EL (cell line): ENCODE measurements around the gene FGF14.
"Not testable (repeated sequence)": the region's sequence is repeated elsewhere in the genome, so short reads cannot be mapped to it uniquely, and the experiment has no call there.

ENCODE experiments used
- DNase-seq: peaks from one replicate; pipeline ENCODE4 v3.0.0-alpha.2; 2016

FGF14 gene

DNA sequence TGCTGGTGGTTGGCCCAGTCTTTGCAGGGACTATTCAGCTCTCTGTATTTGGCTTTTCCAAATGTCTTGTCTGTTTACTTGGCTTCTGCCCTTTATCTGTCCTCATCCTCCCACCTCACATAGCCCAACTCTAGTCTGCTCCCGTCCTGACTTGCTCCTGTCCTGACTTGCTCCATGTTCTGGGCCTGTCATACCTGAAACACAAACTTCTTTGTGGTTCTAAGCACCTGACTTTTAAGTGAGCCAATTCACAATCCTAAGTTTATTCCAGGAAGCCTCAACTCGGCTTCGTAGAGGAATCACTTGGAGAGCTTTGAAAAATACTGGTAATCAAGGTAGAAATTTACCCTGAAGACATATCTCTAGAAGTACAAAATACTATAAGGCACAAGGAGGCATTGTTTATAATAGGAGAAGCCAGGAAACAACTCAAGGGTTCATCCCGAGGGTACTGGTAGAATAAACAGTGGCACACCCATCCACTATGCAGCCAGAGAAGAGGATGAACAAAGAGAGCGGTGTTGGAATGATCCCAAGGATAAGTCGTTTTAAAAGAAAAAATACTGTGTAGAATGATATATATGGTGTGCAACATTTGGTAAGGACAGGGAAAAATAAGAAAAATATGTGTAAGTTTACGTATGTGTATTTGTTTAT lies 284.5 kb downstream of the FGF14 start:
- no peak for DNase-seq

- DNase-seq, result no peak
These were observed 298.4 kb downstream of the FGF14 start for GRCh38 chr13:102103469-102103868.

DNA sequence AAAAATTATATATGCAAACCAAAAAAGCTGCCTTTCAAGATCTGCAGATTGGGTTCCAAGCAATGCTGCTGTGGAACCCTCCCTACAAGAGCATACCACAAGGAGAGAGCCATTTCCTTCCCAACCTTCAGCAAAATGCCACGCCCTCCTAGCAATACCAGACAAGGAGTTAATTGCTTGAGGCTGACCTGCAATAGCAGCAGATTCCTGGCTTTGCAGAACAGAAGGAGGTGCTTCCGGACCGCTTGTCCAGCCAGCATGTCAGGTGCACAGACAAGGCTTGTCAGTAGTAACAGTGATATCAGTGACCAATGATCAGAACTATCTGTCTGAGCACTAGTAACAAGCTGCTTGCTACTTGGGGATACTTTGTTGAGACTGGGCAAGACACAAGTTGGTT lies 301.6 kb downstream of the FGF14 start:
- DNase-seq, result no peak

DNA sequence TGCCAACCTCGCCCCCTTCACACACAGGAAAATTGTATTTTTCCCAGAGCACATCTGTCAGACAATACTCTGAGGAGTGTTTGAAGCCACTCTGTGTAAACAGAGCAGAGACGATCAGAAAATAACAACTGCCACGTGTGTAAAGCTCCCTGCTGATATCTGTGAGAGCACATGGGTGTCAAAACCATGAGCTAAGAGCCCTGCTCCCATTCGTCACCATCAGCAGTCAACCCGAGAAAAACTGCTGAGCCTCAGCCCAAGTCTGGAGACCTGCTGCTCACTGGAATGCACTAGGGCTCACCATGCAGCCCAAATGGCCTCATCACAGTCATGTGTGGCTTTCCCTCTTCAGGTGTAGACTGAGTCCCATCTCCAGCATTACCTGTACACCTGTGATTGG lies 304.1 kb downstream of the FGF14 start:
- no peak for DNase-seq

- DNase-seq, result not testable (repeated sequence)
These were observed 308.6 kb downstream of the FGF14 start for GRCh38 chr13:102093288-102093687.

- DNase-seq, result peak; percentile 16
These were observed 310.6 kb downstream of the FGF14 start for GRCh38 chr13:102091231-102091630.

DNA sequence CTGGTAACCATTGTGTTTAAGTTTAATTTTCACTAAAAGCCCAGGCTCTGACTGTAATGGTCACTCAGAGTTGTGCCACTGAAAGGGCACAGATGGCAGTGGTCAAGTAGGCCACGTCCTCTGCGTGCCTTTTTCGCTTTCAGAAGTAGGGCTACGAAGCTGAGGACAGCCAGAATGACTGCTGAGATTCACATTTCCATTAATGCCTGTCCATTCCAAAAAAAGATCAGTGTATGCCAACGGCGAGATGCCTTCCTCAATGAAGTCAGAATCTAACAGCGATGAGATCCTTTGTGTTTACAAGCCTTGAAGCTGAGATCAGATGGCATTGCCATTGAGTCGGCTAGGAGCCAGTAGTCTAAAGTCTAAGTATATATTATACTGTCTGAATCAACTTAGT lies 311.3 kb downstream of the FGF14 start:
- DNase-seq, result no peak

DNA sequence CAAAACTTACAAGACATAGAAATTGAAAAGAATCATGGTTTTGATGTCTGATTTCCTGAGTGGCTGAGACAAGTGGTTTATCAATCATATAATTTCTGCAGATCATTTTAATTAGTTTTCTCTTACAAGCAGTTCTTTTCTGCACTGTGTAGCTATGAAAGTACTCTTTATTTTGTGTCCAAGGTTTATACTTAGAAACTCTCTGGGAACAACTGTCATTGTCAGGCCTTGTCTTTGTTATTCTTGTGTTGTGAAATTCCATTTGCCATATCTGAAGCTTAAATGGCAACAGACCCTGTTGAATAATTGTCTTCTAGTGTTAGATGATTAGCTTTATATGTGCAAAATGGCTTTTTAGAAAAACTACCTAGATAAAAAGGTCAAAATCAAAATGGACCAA lies 312.1 kb downstream of the FGF14 start:
- no peak for DNase-seq

DNA sequence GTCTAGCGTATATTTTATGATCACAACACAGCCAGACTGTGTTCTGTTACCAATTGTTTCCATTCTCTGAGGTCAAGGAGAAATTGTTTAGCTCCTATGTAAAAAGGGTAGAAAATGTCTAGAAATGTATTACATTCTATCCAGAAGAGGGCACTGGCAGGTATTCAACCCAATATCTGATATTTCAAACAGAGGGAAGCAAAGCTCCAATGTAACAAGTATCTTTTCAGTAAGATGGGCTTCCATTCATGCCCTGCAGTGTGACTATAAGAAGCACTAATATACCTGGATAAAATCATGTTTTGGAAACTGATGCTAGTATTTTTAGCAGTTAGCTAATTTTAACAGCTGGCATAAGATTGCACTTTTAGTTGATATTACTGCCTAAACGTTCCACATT lies 312.7 kb downstream of the FGF14 start:
- DNase-seq, result no peak

GRCh38 chr13:102073251-102073650 lies 328.6 kb downstream of the FGF14 start:
- no peak for DNase-seq

DNA sequence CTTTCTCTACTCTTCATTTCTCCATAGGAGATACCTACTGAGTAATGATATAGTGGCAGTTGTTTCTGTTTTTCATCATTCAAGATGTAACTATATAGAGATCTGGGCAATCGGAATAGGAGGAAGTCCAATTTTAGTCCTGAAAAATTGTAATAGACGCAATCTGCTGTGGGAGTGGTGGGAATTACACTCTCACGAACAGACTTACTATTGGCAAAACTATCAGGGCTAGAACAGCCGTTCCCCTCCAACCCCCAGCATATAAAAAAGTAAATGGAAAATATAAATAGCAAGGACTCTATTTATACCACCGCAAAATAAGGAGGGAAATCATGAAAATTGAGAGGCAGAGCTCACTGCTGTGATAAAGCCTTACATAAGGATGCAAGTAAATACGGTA lies 330.1 kb downstream of the FGF14 start:
- no peak for DNase-seq

DNA sequence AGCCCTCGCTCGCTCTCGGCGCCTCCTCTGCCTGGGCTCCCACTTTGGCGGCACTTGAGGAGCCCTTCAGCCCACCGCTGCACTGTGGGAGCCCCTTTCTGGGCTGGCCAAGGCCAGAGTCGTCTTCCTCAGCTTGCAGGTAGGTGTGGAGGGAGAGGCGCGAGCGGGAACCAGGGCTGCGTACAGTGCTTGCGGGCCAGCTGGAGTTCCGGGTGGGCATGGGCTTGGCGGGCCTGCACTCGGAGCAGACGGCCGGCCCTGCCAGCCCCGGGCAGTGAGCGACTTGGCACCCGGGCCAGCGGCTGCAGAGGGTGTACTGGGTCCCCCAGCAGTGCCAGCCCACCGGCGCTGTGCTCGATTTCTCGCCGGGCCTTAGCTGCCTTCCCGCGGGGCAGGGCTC lies 333.5 kb downstream of the FGF14 start:
- not testable (repeated sequence) for DNase-seq

DNA sequence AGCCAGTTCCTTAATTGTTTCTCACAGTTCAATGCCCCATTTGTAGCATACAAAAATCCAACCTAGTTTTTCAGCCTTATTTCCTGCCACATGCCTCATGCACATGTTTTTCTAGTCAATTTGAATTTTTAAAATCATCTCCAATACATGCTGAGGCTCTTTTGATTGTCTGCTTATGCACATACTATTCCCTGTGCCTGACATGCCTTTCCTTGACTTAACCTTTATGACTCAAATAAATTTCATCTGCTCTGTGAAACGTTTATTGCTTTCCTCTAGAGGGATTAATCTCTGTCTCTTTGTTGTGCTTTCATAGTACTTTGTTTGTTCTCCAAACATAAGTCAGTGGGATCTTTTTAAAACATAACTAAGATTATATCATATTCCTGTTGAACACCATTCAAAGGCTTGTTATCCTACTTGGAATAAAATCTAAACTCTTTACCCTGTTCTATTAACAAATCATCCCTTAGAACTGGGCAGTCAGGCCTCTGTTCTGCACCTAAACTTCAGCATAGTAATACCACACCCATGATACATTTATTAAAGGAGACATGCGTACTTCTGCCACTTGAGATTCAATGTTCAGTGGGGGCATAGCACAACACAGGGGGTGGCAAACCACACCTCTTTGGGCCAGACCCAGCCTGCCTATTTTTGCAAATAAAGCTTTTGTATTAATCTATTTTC lies 346.6 kb downstream of the FGF14 start:
- DNase-seq, result no peak

DNA sequence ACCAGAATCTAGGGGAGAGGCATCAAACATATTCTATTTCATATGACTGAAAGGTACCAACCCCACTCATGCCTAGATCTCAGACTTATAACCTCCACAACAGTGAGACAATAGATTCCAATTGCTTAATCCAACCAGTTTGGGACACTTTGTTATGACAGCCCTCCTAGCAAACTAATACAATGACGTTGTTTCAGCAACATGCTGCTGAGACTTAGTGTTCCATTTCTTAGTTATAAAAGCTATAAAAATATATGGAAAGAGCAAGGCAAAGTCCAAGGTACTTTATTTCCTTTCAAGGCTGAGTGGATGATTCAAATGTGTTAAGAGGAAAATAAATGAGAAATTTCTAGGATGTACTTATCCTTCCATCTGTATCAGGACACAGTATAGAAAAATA lies 352.0 kb downstream of the FGF14 start:
- no peak for DNase-seq

GRCh38 chr13:102045731-102046130 lies 356.1 kb downstream of the FGF14 start:
- DNase-seq, result no peak

- no peak for DNase-seq
These were observed 359.1 kb downstream of the FGF14 start for GRCh38 chr13:102042746-102043145.

- DNase-seq, result no peak
These were observed 360.3 kb downstream of the FGF14 start for GRCh38 chr13:102041544-102041943.

- no peak for DNase-seq
These were observed 361.0 kb downstream of the FGF14 start for GRCh38 chr13:102040812-102041211.

GRCh38 chr13:102039264-102039663 lies 362.6 kb downstream of the FGF14 start:
- no peak for DNase-seq

DNA sequence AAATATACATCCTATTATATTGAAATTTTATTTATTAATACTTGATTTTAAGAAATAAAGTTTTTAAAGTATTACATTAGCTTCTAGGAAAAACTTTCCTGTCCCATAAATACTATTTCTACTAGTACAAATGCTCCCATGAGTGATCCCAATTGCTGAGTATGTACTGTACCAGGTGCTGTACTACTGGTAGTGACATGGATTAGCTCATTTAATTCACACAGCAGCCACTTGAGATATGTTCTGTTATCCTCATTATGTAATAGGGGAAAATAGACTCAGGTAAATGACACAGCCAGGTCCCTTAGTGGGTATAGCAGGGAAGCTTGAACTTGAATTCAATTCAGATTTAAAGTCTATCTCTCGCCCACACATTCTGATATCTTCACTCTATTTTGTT lies 363.1 kb downstream of the FGF14 start:
- no peak for DNase-seq

DNA sequence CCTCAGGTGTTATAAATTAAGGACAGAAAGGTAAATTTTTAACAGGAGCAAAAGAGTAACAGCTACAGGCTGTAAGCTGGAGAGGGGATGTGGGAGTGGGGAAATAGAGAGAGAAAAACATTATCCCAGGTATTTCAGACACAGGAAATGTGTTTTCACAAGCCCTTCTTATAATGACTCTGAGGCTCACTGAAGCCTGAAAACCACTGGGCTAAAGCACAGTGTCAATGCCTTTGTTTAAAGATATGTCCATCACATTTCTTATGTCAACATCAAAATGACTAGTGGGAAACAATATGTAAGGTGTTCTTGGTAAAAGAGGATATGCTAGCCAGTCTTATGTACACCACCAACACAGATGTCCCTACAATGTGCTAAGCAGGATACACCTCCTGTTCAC lies 365.9 kb downstream of the FGF14 start:
- no peak for DNase-seq

DNA sequence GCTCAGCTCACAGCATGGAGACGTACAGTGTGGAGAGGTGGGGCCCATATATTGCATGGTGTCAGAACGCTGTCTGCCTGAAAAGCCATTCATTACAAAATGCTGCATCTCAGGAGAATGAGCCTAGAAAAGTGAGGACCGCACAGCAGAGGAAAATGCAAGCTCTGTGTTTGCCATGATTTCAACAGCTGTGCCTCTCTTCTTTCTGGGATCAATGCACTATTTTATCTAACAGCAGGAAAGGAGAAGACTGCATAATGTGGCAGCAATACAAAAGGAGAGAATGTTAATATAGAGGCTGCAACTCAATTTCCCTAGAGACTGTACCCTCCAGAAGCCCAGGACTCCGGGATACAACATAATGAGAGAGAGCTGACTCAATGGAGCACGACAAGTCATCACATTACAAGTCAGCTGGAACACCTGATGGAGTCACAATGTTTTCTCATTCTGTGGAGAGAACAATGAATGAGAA lies 368.0 kb downstream of the FGF14 start:
- no peak for DNase-seq

- DNase-seq, result no peak
These were observed 368.5 kb downstream of the FGF14 start for GRCh38 chr13:102033386-102033785.

- no peak for DNase-seq
These were observed 373.0 kb downstream of the FGF14 start for GRCh38 chr13:102028868-102029267.

- DNase-seq, result no peak
These were observed 373.6 kb downstream of the FGF14 start for GRCh38 chr13:102028206-102028605.
